GM12872 (cell line): ENCODE results near the gene MACROD2.

Experiments
- TF ChIP-seq, protein P1 (sequence below): IDR thresholded peaks from 3 replicates; pipeline ENCODE4 v1.5.1; 2011; ENCODE audit warnings: low read depth, mild to moderate bottlenecking, low read length, moderate library complexity; ENCODE audit not compliant: insufficient read depth

The MACROD2 gene

GRCh38 chr20:14634665-14635064 is 639.3 kb downstream of the MACROD2 start:
- TF ChIP-seq, protein P1, sequence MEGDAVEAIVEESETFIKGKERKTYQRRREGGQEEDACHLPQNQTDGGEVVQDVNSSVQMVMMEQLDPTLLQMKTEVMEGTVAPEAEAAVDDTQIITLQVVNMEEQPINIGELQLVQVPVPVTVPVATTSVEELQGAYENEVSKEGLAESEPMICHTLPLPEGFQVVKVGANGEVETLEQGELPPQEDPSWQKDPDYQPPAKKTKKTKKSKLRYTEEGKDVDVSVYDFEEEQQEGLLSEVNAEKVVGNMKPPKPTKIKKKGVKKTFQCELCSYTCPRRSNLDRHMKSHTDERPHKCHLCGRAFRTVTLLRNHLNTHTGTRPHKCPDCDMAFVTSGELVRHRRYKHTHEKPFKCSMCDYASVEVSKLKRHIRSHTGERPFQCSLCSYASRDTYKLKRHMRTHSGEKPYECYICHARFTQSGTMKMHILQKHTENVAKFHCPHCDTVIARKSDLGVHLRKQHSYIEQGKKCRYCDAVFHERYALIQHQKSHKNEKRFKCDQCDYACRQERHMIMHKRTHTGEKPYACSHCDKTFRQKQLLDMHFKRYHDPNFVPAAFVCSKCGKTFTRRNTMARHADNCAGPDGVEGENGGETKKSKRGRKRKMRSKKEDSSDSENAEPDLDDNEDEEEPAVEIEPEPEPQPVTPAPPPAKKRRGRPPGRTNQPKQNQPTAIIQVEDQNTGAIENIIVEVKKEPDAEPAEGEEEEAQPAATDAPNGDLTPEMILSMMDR = no peak

- TF ChIP-seq, protein P1 = no peak
Measured at GRCh38 chr20:14637441-14637840, 642.1 kb downstream of the MACROD2 start.

DNA sequence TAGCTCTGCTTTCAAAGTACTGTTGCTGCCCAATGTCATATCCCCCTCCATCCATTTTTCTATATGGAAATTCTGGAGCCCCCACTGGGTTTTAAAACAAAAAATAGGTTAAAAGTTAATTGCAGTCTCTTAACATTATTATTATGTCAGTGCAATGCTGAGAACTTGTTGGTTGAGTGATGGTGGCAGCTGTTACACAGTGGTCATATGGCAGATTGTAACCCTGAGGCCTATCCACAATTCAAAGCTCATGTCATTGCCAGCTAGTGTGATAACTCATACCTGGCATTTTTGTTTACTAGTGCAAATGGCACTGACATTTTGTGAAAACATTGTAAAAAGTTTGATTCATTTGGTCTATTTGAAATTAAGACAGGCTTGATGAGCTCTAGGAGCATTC is 647.8 kb downstream of the MACROD2 start:
- TF ChIP-seq, protein P1 = no peak

- TF ChIP-seq, protein P1 = no peak
Measured at GRCh38 chr20:14643556-14643955, 648.2 kb downstream of the MACROD2 start.

DNA sequence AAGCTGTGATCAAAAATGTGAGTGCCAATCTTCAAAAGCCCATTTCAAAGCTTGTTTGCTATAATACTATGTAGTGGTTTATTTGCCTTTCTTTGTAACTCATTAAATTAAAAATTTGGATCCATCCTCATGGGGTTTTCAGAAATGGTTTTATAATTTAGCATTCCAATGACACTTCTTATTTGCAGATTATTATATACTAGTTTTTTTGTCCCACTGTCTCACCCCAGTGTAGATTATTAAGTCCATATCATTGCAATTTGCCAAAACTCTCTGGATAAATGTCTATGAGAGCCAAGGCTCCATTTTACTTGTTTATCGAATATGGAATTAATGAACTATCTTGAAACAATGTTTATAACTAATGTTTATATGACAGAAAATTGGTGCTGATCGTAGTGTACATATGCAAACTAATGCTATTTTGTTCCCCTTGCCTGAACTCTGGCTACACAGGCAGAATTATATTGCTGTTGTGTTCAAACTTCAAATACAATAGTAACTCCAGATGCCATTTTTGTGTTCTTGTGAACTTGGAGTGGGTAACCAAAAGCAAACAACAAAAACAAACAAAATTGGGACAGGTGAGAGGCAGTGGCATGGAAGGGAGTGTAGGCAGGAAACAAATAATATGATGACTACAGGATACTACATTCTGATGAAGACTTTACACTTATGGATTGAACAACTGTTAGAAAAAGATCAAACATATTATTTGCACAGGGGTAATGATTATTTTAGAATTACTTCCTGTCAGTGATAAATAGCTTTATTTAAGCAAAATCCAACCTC is 649.2 kb downstream of the MACROD2 start:
- TF ChIP-seq, protein P1 = no peak

GRCh38 chr20:14647016-14647415 is 651.7 kb downstream of the MACROD2 start:
- TF ChIP-seq, protein P1 = no peak

GRCh38 chr20:14649662-14650061 is 654.3 kb downstream of the MACROD2 start:
- TF ChIP-seq, protein P1 = no peak
